ENCODE data around the gene IER5L.
"Not testable (repeated sequence)": the region's sequence is repeated elsewhere in the genome, so short reads cannot be mapped to it uniquely, and the experiment has no call there.

IER5L gene

DNA sequence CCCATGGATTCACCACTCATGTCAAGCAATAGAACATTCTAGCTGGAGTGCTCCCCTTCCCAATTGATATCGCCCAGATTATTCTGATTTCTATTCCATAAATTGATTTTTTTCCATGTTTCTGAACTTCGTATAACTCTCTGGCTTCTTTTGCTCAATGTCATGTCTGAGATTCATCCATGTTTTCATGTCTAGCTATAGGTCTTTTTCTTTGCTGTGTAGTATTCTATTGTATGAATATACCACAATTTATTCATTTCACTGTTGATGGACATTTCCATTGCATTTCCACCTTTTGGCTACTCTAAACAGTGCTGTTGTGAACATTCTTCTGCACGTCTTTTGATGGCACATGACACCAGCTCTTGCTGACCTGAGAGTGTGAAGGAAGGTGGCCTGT lies 47.3 kb downstream of the IER5L start:
- 42% methylated on average over 2 of the region's 3 CpGs for WGBS (ENCODE audit: insufficient coverage)
- no peaks in the 10 kb centered on the region for H3K27me3 ChIP-seq (replicated peaks in 2 of 5; ENCODE audit: control insufficient read depth in 4 of 5, insufficient read depth in 5 of 5, low read length in 4 of 5)
- H3K27ac ChIP-seq (ENCODE audit: insufficient read depth in 1 of 2, low read depth in 1 of 2, low read length in 2 of 2, poor library complexity in 1 of 2, severe bottlenecking in 2 of 2): no peak overlapping the region
- no peak for DNase-seq
- no peak overlapping the region for H3K4me3 ChIP-seq (ENCODE audit: control insufficient read depth in 1 of 7, extremely low read depth in 1 of 7, insufficient read depth in 4 of 7, low read depth in 2 of 7, low read length in 6 of 7)
- ChIA-PET POLR2A (interaction anchor here (1.0 kb wide), 1 partner anchor 9 kb away, joined by 3 read pairs; no protein-coding TSS in a partner anchor), CTCF (interaction anchor here (0.9 to 3.3 kb wide), 23 partner anchors 8 to 660 kb away, joined by 3 to 20 read pairs (median 6); partner anchors contain the start of genes ASB6, C9orf50, CRAT and IER5L)
- H3K9me3 ChIP-seq (ENCODE audit: control extremely low read depth in 1 of 5, control insufficient read depth in 4 of 5, insufficient read depth in 2 of 5, low read depth in 1 of 5, low read length in 4 of 5): no peaks in the 10 kb centered on the region
- H3K36me3 ChIP-seq (ENCODE audit: control insufficient read depth in 4 of 4, insufficient read depth in 4 of 4, low read length in 3 of 4): peaks cover 2 to 68% (median 50%) of the 10 kb centered on the region in 4 experiments
- peaks cover 0 to 19% (median 14%) of the 10 kb centered on the region in 4 experiments for H3K4me1 ChIP-seq (ENCODE audit: control extremely low read depth in 1 of 4, control insufficient read depth in 4 of 4, insufficient read depth in 4 of 4, low read length in 3 of 4)

DNA sequence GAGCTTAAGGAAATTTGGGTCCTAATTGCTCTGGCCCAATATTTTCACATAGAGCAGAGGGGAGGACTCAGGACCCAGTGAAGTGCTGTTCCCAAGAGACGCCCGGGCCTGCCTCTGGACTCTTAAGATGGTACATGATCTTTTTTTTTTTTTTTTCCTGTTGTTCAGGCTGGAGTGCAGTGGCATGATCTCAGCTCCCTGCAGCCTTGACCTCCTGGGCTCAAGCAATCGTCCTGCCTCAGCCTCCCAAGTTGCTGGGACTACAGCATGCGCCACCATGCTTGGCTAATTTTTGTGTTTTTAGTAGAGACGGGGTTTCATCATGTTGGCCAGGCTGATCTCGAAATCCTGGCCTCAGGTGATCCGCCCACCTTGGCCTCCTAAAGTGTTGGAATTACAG lies 47.8 kb downstream of the IER5L start:
- peaks cover 2 to 69% (median 49%) of the 10 kb centered on the region in 4 experiments for H3K36me3 ChIP-seq (ENCODE audit: control insufficient read depth in 4 of 4, insufficient read depth in 4 of 4, low read length in 3 of 4)
- H3K4me3 ChIP-seq (ENCODE audit: control insufficient read depth in 1 of 7, extremely low read depth in 1 of 7, insufficient read depth in 4 of 7, low read depth in 2 of 7, low read length in 6 of 7); H3K9me3 ChIP-seq (ENCODE audit: control extremely low read depth in 1 of 5, control insufficient read depth in 4 of 5, insufficient read depth in 2 of 5, low read depth in 1 of 5, low read length in 4 of 5); DNase-seq; H3K27ac ChIP-seq (ENCODE audit: insufficient read depth in 1 of 2, low read depth in 1 of 2, low read length in 2 of 2, poor library complexity in 1 of 2, severe bottlenecking in 2 of 2); H3K27me3 ChIP-seq (replicated peaks in 2 of 5; ENCODE audit: control insufficient read depth in 4 of 5, insufficient read depth in 5 of 5, low read length in 4 of 5): not testable (repeated sequence)
- POLR2A ChIA-PET: interaction anchor here (1.0 kb wide), 1 partner anchor 19 kb away, joined by 3 read pairs; the partner anchor contains the start of gene PTPA
- peaks cover 0 to 19% (median 14%) of the 10 kb centered on the region in 4 experiments for H3K4me1 ChIP-seq (ENCODE audit: control extremely low read depth in 1 of 4, control insufficient read depth in 4 of 4, insufficient read depth in 4 of 4, low read length in 3 of 4)
- CTCF ChIA-PET: interaction anchor here (1.0 to 3.3 kb wide), 11 partner anchors 8 to 660 kb away, joined by 4 to 20 read pairs (median 7); partner anchors contain the start of genes C9orf50, CRAT and PTPA
- WGBS (ENCODE audit: insufficient coverage): 92% methylated on average over 4 of the region's 7 CpGs

DNA sequence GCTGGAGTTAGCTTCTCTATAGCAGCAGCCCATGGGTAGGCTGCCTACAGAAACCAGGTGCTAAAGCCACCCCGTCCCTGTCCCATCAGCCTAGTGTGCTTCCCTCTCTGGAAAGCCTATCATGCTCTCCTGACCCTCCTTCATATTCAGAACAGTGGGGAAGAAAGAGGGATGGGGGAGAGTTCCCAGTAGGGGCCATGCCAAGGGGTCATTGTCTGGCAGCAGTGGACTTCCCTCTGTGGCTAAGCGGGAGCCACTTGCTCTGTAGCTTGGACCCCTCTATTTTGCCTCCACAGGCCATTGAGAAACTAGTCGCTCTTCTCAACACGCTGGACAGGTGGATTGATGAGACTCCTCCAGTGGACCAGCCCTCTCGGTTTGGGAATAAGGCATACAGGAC lies 49.4 kb downstream of the IER5L start:
- no peak overlapping the region for H3K27ac ChIP-seq (ENCODE audit: insufficient read depth in 1 of 2, low read depth in 1 of 2, low read length in 2 of 2, poor library complexity in 1 of 2, severe bottlenecking in 2 of 2)
- WGBS (ENCODE audit: insufficient coverage): 97% methylated on average over 4 of the region's 5 CpGs
- no peak overlapping the region for H3K4me3 ChIP-seq (ENCODE audit: control insufficient read depth in 1 of 7, extremely low read depth in 1 of 7, insufficient read depth in 4 of 7, low read depth in 2 of 7, low read length in 6 of 7)
- POLR2A ChIA-PET: interaction anchor here (1.1 kb wide), 1 partner anchor 49 kb away, joined by 3 read pairs; the partner anchor contains the start of gene IER5L
- H3K27me3 ChIP-seq (replicated peaks in 2 of 5; ENCODE audit: control insufficient read depth in 4 of 5, insufficient read depth in 5 of 5, low read length in 4 of 5): no peaks in the 10 kb centered on the region
- peaks cover 0 to 19% (median 14%) of the 10 kb centered on the region in 4 experiments for H3K4me1 ChIP-seq (ENCODE audit: control extremely low read depth in 1 of 4, control insufficient read depth in 4 of 4, insufficient read depth in 4 of 4, low read length in 3 of 4)
- no peaks in the 10 kb centered on the region for H3K9me3 ChIP-seq (ENCODE audit: control extremely low read depth in 1 of 5, control insufficient read depth in 4 of 5, insufficient read depth in 2 of 5, low read depth in 1 of 5, low read length in 4 of 5)
- peaks cover 7 to 68% (median 50%) of the 10 kb centered on the region in 4 experiments for H3K36me3 ChIP-seq (ENCODE audit: control insufficient read depth in 4 of 4, insufficient read depth in 4 of 4, low read length in 3 of 4)
- no peak for DNase-seq
- CTCF ChIA-PET: interaction anchor here (0.6 to 2.0 kb wide), 3 partner anchors 11 to 1118 kb away, joined by 3 to 7 read pairs (median 4); no protein-coding TSS in a partner anchor

DNA sequence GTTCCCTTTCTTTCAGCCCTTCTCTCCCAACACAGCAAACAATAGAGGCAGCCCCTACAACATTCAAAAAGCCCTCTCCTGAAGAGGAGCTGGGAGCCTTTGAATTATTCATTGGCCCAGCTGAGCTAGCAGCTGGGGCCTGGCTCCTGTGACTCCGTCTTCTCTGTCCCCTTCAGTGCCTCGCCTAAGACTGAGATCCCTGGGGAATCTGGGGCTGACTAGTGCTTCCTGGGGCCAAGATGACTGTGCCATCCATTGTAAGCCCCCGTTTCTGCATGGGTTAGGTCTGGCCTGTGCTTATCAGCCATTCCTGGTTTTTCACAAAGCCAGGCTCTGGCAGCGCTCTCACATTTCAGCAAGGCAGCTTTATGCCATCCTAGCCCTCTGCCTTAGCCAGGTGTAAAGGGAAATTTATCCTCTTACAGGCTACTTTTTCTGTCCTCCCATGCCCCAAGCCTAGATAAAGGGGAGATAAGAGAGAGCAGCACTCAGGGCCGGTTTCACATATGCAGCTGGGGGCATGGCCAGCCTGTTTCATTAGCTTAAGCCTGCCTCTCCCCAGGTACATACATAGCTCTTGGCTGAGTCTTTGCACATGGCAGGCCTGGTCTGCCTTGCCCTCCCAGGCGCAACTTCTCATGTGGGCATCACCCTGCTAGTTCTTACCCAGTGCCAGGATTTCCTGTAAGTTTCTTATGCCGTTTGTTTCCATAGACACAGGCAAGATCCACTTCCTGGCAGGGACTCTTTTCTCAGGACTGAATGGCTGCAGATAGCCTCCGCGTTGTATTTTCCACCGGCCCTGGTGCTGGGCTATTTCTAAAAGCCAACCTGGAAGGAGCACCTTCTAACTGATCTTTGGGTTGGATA lies 51.1 kb downstream of the IER5L start:
- H3K36me3 ChIP-seq (ENCODE audit: control insufficient read depth in 4 of 4, insufficient read depth in 4 of 4, low read length in 3 of 4): peaks cover 10 to 67% (median 51%) of the 10 kb centered on the region in 4 experiments
- POLR2A ChIA-PET: no interaction called here
- H3K4me3 ChIP-seq (ENCODE audit: control insufficient read depth in 1 of 7, extremely low read depth in 1 of 7, insufficient read depth in 4 of 7, low read depth in 2 of 7, low read length in 6 of 7): no peak overlapping the region
- WGBS (ENCODE audit: insufficient coverage): 73% methylated on average over 8 of the region's 10 CpGs
- H3K4me1 ChIP-seq (ENCODE audit: control extremely low read depth in 1 of 4, control insufficient read depth in 4 of 4, insufficient read depth in 4 of 4, low read length in 3 of 4): peaks cover 0 to 19% (median 14%) of the 10 kb centered on the region in 4 experiments
- DNase-seq: no peak
- H3K9me3 ChIP-seq (ENCODE audit: control extremely low read depth in 1 of 5, control insufficient read depth in 4 of 5, insufficient read depth in 2 of 5, low read depth in 1 of 5, low read length in 4 of 5): no peaks in the 10 kb centered on the region
- no peaks in the 10 kb centered on the region for H3K27me3 ChIP-seq (replicated peaks in 2 of 5; ENCODE audit: control insufficient read depth in 4 of 5, insufficient read depth in 5 of 5, low read length in 4 of 5)
- CTCF ChIA-PET: interaction anchor here (1.0 to 2.0 kb wide), 7 partner anchors 8 to 494 kb away, joined by 3 to 8 read pairs (median 4); partner anchors contain the start of gene C9orf50
- H3K27ac ChIP-seq (ENCODE audit: insufficient read depth in 1 of 2, low read depth in 1 of 2, low read length in 2 of 2, poor library complexity in 1 of 2, severe bottlenecking in 2 of 2): peak overlapping the region; percentile 11 to 57

Data from common myeloid progenitor, CD34-positive (primary cell).